Common myeloid progenitor, CD34-positive (primary cell): Measurements from ENCODE around the gene TRAPPC2L.

Experiments used
- CTCF ChIA-PET: fragments of 350-600 bp; sonication (Branson Sonifier 250); formaldehyde crosslinking; loops from one replicate; lab custom pipeline; 2021; ENCODE audit warnings: antibody characterized with exemption; lab: Charles Lee
- POLR2A ChIA-PET: fragments of 350-600 bp; sonication (Branson Sonifier 250); formaldehyde crosslinking; loops from one replicate; lab custom pipeline; 2021; ENCODE audit warnings: antibody characterized with exemption; lab: Charles Lee
- DNase-seq, 3 donors: peaks; one replicate each; pipeline versions ENCODE4 v3.0.0 to v3.0.0-alpha.2; 2013
- H3K27ac ChIP-seq, 2 experiments: 1 replicate in 1 of 2; 2 replicates in 1 of 2; pipeline ENCODE4 v1.7.0; 2013; ENCODE audit warnings: inconsistent platforms in 2 of 2, low read length in 2 of 2, mild to moderate bottlenecking in 2 of 2, low read depth in 1 of 2, moderate library complexity in 1 of 2; ENCODE audit not compliant: severe bottlenecking in 2 of 2, insufficient read depth in 1 of 2, poor library complexity in 1 of 2
- H3K27me3 ChIP-seq, 5 experiments: replicated peaks in 2 of 5; 1 replicate in 3 of 5; 2 replicates in 2 of 5; pipeline versions ENCODE4 v1.6.1 to v1.7.0; 2013; ENCODE audit warnings: low read length in 4 of 5, mild to moderate bottlenecking in 2 of 5, moderate library complexity in 2 of 5, inconsistent platforms in 1 of 5; ENCODE audit not compliant: insufficient read depth in 5 of 5, control insufficient read depth in 4 of 5
- H3K36me3 ChIP-seq, 4 experiments: 1 replicate in 2 of 4; 2 replicates in 2 of 4; pipeline versions ENCODE4 v1.6.1 to v1.7.0; 2013; ENCODE audit warnings: low read length in 3 of 4, control low read depth in 1 of 4, mild to moderate bottlenecking in 1 of 4; ENCODE audit not compliant: control insufficient read depth in 4 of 4, insufficient read depth in 4 of 4
- H3K4me1 ChIP-seq, 4 experiments: 1 replicate in 3 of 4; 2 replicates in 1 of 4; pipeline versions ENCODE4 v1.6.1 to v1.7.1; 2013; ENCODE audit warnings: low read length in 3 of 4, mild to moderate bottlenecking in 3 of 4, control low read depth in 1 of 4, inconsistent platforms in 1 of 4, moderate library complexity in 1 of 4; ENCODE audit not compliant: control insufficient read depth in 4 of 4, insufficient read depth in 4 of 4; ENCODE audit errors: control extremely low read depth in 1 of 4
- H3K4me3 ChIP-seq, 7 experiments: 1 replicate in 4 of 7; 2 replicates in 3 of 7; pipeline versions ENCODE4 v1.5.1 to v1.7.0; 2013; ENCODE audit warnings: mild to moderate bottlenecking in 7 of 7, low read length in 6 of 7, moderate library complexity in 6 of 7, inconsistent platforms in 2 of 7, low read depth in 2 of 7, control low read depth in 1 of 7; ENCODE audit not compliant: insufficient read depth in 4 of 7, control insufficient read depth in 1 of 7; ENCODE audit errors: extremely low read depth in 1 of 7
- H3K9me3 ChIP-seq, 5 experiments: 1 replicate in 4 of 5; 2 replicates in 1 of 5; pipeline versions ENCODE4 v1.6.1 to v1.7.1; 2013; ENCODE audit warnings: low read length in 4 of 5, mild to moderate bottlenecking in 2 of 5, inconsistent platforms in 1 of 5, low read depth in 1 of 5, moderate library complexity in 1 of 5; ENCODE audit not compliant: control insufficient read depth in 4 of 5, insufficient read depth in 2 of 5; ENCODE audit errors: control extremely low read depth in 1 of 5
- WGBS: methylation state at CpG from one replicate; pipeline ENCODE4 v1.1.5; 2013; ENCODE audit not compliant: insufficient coverage; 5-methylcytosine and 5-hydroxymethylcytosine counted together

TRAPPC2L gene

DNA sequence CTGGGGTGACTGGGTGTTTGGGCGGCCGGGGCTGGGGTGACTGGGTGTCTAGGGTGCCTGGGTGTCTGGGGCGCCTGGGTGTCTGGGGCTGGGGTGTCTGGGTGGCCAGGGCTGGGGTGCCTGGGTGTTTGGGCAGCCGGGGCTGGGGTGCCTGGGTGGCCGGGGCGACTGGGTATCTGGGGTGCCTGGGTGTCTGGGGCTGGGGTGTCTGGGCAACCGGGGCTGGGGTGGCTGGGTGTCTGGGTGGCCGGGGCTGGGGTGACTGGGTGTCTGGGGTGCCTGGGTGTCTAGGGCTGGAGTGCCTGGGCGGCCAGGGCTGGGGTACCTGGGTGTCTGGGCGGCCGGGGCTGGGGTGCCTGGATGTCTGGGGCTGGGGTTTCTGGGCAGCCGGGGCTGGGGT, 31.8 kb upstream of the TRAPPC2L start:
- 98% methylated on average over 8 of the region's 12 CpGs for WGBS
- Histone ChIP-seq H3K27ac (no peak overlapping the region), H3K4me3 (no peak overlapping the region), H3K27me3 (no peaks in the 10 kb centered on the region), H3K36me3 (peaks cover 5 to 28% (median 18%) of the 10 kb centered on the region in 4 experiments), H3K9me3 (no peaks in the 10 kb centered on the region), H3K4me1 (no peaks in the 10 kb centered on the region)
- ChIA-PET CTCF (interaction anchor here (0.9 kb wide), 2 partner anchors 32 to 335 kb away, joined by 3 to 4 read pairs; partner anchors contain the start of genes GALNS and TRAPPC2L), POLR2A (no interaction called here)
- DNase-seq, result no peak

DNA sequence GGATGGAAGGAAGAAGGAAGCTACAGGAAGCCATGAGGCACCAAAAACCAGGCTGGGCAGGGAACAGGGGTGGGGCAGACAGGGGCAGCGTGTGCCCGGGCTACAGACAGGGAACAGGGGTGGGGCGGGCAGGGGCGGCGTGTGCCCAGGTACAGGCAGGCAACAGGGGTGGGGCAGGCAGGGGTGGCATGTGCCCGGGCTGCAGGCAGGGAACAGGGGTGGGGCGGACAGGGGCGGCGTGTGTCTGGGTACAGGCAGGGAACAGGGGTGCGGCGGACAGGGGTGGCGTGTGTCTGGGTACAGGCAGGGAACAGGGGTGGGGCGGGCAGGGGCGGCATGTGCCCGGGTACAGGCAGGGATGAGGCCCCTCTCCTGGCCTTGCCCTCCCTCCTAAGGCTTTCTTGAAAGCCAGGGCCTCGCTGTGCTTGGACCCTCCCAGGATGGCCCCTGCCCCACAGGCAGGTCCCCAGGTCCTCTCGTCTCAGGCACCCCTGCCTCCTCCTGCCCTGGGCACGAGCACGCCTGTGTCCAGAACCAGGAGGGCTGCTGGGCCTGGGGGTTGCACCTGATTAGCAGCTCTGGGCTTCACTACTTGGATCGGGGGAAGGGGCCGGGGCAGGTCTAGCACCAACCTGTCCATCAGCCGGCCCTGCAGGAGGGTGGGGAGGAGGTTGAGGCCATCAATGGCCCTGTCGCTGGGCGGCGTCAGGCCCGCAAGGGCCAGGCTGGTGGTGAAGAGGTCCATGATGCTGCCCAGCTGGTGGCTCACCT, 30.7 kb upstream of the TRAPPC2L start:
- Histone ChIP-seq H3K4me3 (no peak overlapping the region), H3K27me3 (no peaks in the 10 kb centered on the region), H3K4me1 (no peaks in the 10 kb centered on the region), H3K27ac (no peak overlapping the region), H3K9me3 (no peaks in the 10 kb centered on the region), H3K36me3 (peaks cover 5 to 22% (median 17%) of the 10 kb centered on the region in 4 experiments)
- 97% methylated on average over 24 of the region's 26 CpGs for WGBS
- ChIA-PET CTCF (interaction anchor here (0.9 kb wide), 1 partner anchor 31 kb away, joined by 4 read pairs; the partner anchor contains the start of genes GALNS and TRAPPC2L), POLR2A (no interaction called here)
- DNase-seq, result no peak

DNA sequence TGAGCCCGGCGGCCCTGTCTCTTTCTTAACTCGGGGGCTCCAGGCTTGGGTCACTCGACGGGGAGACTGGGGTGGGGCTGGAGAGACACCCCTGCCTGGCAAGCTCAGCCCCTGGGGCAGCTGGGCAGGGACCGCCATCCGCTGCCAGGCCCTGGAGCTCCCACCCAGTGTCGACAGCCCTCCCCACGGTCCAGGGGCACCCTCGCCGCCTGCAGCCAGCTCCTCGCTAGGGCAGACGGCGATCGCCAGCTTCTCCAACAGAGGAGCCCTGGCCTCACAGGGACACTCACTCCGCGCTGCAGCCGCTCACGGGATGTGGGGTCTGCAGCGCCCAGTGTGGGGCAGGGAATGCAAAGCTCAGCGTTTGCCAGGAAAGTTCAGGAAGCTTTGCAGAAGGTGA, 29.2 kb upstream of the TRAPPC2L start:
- no peak for DNase-seq
- CTCF ChIA-PET, result interaction anchor here (0.8 to 1.7 kb wide), 2 partner anchors 8 to 25 kb away, joined by 3 to 6 read pairs; no protein-coding TSS in a partner anchor
- Histone ChIP-seq H3K27me3 (no peaks in the 10 kb centered on the region), H3K4me3 (no peak overlapping the region), H3K36me3 (peaks cover 0 to 11% (median 6%) of the 10 kb centered on the region in 4 experiments), H3K27ac (no peak overlapping the region), H3K4me1 (no peaks in the 10 kb centered on the region), H3K9me3 (no peaks in the 10 kb centered on the region)
- WGBS, result 97% methylated on average over 17 of the region's 21 CpGs
- POLR2A ChIA-PET, result no interaction called here

DNA sequence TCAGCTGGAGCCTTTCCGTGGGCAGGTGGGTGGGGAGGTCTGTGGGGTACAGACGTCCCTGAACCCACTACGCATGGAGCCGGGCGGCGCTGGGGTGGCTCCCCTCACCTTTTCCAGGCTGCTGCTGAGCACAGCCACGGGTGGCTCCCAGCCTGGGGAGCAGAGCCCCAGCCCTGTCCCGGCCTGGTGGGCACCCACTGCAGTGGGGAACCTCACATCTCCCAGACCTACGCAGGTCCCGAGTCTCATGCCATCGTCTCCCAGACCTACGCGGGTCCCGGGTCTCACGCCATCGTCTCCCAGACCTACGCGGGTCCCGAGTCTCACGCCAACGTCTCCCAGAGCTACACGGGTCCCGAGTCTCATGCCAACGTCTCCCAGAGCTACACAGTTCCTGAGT, 28.2 kb upstream of the TRAPPC2L start:
- Histone ChIP-seq H3K4me1 (no peaks in the 10 kb centered on the region), H3K27me3 (no peaks in the 10 kb centered on the region), H3K27ac (no peak overlapping the region), H3K4me3 (no peak overlapping the region), H3K36me3 (peaks cover 0 to 11% (median 2%) of the 10 kb centered on the region in 4 experiments), H3K9me3 (no peaks in the 10 kb centered on the region)
- CTCF ChIA-PET, result interaction anchor here (1.7 kb wide), 1 partner anchor 24 kb away, joined by 6 read pairs; no protein-coding TSS in a partner anchor
- POLR2A ChIA-PET, result no interaction called here
- DNase-seq, result no peak
- WGBS, result 92% methylated on average over 22 of the region's 24 CpGs

DNA sequence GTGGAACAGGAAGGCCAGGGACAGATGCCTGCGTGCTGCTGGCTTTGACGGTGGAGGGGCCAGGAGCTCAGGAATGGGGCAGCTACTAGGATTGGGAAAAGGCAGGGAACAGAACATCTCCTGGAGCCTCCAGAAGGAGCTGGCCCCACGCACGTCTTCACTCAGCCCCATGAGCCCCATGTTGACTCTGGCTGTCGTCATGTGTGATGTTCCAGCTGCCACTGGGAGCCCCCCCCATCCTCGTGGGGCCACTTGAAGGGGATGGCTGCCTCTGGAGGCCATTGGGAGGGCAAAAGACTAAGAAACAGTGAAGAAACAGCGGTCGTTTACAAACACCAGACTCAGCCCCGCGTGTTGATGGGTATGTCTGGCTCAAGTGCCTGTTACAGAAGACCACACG, 26.7 kb upstream of the TRAPPC2L start:
- no peak for DNase-seq
- Histone ChIP-seq H3K27me3 (no peaks in the 10 kb centered on the region), H3K36me3 (peaks cover 0 to 11% (median 2%) of the 10 kb centered on the region in 4 experiments), H3K9me3 (no peaks in the 10 kb centered on the region), H3K27ac (no peak overlapping the region), H3K4me1 (no peaks in the 10 kb centered on the region), H3K4me3 (no peak overlapping the region)
- WGBS, result 96% methylated on average over 11 of the region's 11 CpGs
- POLR2A ChIA-PET, result interaction anchor here (0.6 kb wide), 1 partner anchor 112 kb away, joined by 3 read pairs; no protein-coding TSS in a partner anchor
- CTCF ChIA-PET, result no interaction called here

DNA sequence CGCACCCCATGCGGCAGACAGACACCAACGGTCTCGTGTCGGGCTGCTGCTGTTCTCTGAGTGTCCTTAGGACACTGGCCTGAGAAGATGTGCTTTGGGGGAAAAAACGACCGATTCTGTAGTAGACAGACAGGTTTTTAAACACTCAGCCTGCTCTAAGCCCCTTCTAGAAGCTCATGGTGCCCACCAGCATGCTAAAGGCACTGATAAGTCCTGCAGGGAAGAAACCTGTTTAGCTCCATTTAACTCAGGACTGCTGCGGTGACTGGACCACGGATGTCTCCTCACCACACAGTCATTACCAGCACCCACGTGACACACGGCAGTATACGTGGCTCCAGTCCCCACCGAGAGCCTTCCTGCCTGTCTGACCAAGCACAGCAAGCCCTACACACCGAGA, 26.1 kb upstream of the TRAPPC2L start:
- POLR2A ChIA-PET, result no interaction called here
- H3K9me3 ChIP-seq, result no peaks in the 10 kb centered on the region
- no peak overlapping the region for H3K27ac ChIP-seq
- no peaks in the 10 kb centered on the region for H3K27me3 ChIP-seq
- DNase-seq, result no peak
- CTCF ChIA-PET, result no interaction called here
- 96% methylated on average over 9 of the region's 14 CpGs for WGBS
- no peaks in the 10 kb centered on the region for H3K4me1 ChIP-seq
- H3K36me3 ChIP-seq, result peaks cover 0 to 11% (median 2%) of the 10 kb centered on the region in 4 experiments
- no peak overlapping the region for H3K4me3 ChIP-seq

DNA sequence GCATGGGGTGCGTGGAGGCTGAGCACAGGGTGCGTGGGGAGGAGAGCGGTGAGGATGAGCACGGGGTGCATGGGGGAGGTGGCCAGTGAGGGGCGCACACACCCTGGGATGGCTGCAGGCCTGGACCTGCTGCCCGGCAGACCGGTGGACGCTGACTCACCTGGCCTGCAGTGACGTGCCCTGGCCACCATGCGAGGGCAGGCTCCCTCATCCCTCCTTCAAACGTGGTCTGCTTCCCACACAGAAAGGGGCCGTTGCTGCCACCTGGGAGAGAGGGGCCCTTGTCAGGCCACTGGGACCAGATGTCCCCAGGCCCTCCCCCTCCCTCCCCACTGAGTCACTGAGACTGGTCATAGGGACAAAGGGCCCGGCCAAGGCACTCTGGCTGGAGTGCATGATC, 25.1 kb upstream of the TRAPPC2L start:
- 97% methylated on average over 12 of the region's 13 CpGs for WGBS
- DNase-seq, result no peak
- ChIA-PET CTCF (no interaction called here), POLR2A (no interaction called here)
- no peak overlapping the region for H3K4me3 ChIP-seq
- H3K27me3 ChIP-seq, result no peaks in the 10 kb centered on the region
- H3K4me1 ChIP-seq, result no peaks in the 10 kb centered on the region
- H3K9me3 ChIP-seq, result no peaks in the 10 kb centered on the region
- no peak overlapping the region for H3K27ac ChIP-seq
- H3K36me3 ChIP-seq, result peaks cover 0 to 8% (median 2%) of the 10 kb centered on the region in 4 experiments
